DOHH2 (cell line): ENCODE measurements around the gene GHRH.

Experiments used
- EZH2phosphoT487 ChIP-seq: fragments of 200-600 bp; sonication (generic); IDR thresholded peaks from 2 replicates; pipeline ENCODE4 v1.6.1; 2017; ENCODE audit warnings: borderline replicate concordance, mild to moderate bottlenecking, antibody characterized with exemption, low read length, moderate library complexity, mixed read lengths
- TF ChIP-seq, protein P1 (sequence below): fragments of 200-600 bp; sonication (generic); IDR thresholded peaks from one replicate; pipeline ENCODE4 v1.5.1; 2014; ENCODE audit warnings: antibody characterized with exemption, mild to moderate bottlenecking, low read depth, low read length; ENCODE audit not compliant: poor library complexity, severe bottlenecking

DNA sequence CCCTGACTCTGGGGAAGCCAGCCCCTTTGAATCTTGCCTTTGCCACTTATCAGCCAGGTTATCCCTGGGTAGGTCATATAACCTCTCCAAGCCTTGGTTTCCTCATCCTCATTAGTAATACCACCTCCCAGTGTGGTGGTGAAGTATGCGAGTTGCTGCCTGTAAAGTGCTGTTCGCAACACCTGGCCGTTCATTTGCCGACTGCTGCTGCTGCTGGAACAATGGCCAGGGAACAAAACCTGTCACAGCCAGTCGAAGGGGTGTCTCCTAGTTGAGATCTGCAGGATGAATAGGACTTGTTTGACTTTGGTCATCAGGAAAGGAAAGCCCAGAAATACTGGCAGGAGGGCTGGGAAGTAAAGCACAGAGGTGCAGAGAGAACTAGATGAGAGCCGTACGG, 34.0 kb upstream of the GHRH start:
- TF ChIP-seq, protein P1, sequence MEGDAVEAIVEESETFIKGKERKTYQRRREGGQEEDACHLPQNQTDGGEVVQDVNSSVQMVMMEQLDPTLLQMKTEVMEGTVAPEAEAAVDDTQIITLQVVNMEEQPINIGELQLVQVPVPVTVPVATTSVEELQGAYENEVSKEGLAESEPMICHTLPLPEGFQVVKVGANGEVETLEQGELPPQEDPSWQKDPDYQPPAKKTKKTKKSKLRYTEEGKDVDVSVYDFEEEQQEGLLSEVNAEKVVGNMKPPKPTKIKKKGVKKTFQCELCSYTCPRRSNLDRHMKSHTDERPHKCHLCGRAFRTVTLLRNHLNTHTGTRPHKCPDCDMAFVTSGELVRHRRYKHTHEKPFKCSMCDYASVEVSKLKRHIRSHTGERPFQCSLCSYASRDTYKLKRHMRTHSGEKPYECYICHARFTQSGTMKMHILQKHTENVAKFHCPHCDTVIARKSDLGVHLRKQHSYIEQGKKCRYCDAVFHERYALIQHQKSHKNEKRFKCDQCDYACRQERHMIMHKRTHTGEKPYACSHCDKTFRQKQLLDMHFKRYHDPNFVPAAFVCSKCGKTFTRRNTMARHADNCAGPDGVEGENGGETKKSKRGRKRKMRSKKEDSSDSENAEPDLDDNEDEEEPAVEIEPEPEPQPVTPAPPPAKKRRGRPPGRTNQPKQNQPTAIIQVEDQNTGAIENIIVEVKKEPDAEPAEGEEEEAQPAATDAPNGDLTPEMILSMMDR: no peak
- no peak for TF ChIP-seq EZH2phosphoT487
